ENCODE results near the gene PRKG1. TPM values are rescaled to one million over a fixed set of nuclear protein-coding genes. Genes with fewer than 3 reads are reported as not detected.

The PRKG1 gene
- total and polyA plus RNA-seq, 2 experiments from 2014 or later, result 18.2 to 21.1 TPM

- H3F3A ChIP-seq (replicated peaks; ENCODE audit: low read depth), result no peaks in the 10 kb centered on the region
- H3K4me3 ChIP-seq, result no peak overlapping the region
Observed at GRCh38 chr10:51629934-51630639, 555.8 kb downstream of the PRKG1 start.

More at GRCh38 chr10:51629934-51630639, 555.8 kb downstream of the PRKG1 start:
- ATAC-seq (no peak), DNase-seq (ENCODE audit: low spot score) (no peak)
- Mint-ChIP-seq H3K4me3 (no peak overlapping the region), H3K9me3 (no peaks in the 10 kb centered on the region), H3K36me3 (ENCODE audit: low read depth) (no peaks in the 10 kb centered on the region), H3K27me3 (ENCODE audit: insufficient read depth, low read depth, poor library complexity) (no peaks in the 10 kb centered on the region), H3K4me1 (no peaks in the 10 kb centered on the region; the same call in 2 of the 3 replicates), H3K27ac (no peak overlapping the region)
- Histone ChIP-seq H3K27ac (ENCODE audit: low read depth) (no peak overlapping the region), H4K20me1 (replicated peaks; ENCODE audit: insufficient read depth) (no peaks in the 10 kb centered on the region), H3K27me3 (ENCODE audit: insufficient read depth) (no peaks in the 10 kb centered on the region), H3K9me2 (ENCODE audit: insufficient read depth) (no peaks in the 10 kb centered on the region), H3K4me1 (ENCODE audit: insufficient read depth) (no peaks in the 10 kb centered on the region), H2AFZ (no peak overlapping the region), H3K79me2 (replicated peaks; ENCODE audit: insufficient read depth) (no peaks in the 10 kb centered on the region), H3K36me3 (ENCODE audit: insufficient read depth) (no peaks in the 10 kb centered on the region), H3K4me2 (no peak overlapping the region)
- TF ChIP-seq EZH2phosphoT487 (IDR thresholded peaks at IDR 0.05; ENCODE audit: unreplicated experiment), result no peak
- TF ChIP-seq POLR2AphosphoS5 (IDR thresholded peaks at IDR 0.05; ENCODE audit: low read depth), result no peak
- no peak for TF ChIP-seq NANOG (IDR thresholded peaks at IDR 0.05; ENCODE audit: borderline replicate concordance)
- no peak for TF ChIP-seq JUNB (IDR thresholded peaks at IDR 0.05; ENCODE audit: unreplicated experiment)
- TF ChIP-seq ZNF462 (CRISPR knock-in tag; IDR thresholded peaks at IDR 0.05), result no peak
- no peak for TF ChIP-seq ETS1 (IDR thresholded peaks at IDR 0.05)
- TF ChIP-seq CREB1 (CRISPR knock-in tag; IDR thresholded peaks at IDR 0.05; ENCODE audit: low read depth), result no peak
- no peak for TF ChIP-seq STAT1 (IDR thresholded peaks at IDR 0.05; ENCODE audit: unreplicated experiment)

Data from GM23338 (cell line).